Thymus (tissue), 11 donors: ENCODE data around the gene PLEKHH3. TPM values are rescaled to one million over a fixed set of nuclear protein-coding genes. Genes with fewer than 3 reads are reported as not detected.
A peak's percentile ranks its signal among the peaks of the same experiment; 100 is the strongest.
"Not testable (repeated sequence)": the region's sequence is repeated elsewhere in the genome, so short reads cannot be mapped to it uniquely, and the experiment has no call there.

Experiments used
- DNase-seq, 9 donors: peaks; one replicate each; pipeline ENCODE4 v3.0.0-alpha.2; 2013; ENCODE audit warnings: low spot score in 9 of 9, low read depth in 6 of 9, missing footprints in 1 of 9
- H3K27ac ChIP-seq, 2 donors: one replicate each; pipeline ENCODE4 v1.5.1; 2013; ENCODE audit warnings: control low read depth in 1 of 2, low read depth in 1 of 2, low read length in 1 of 2, mild to moderate bottlenecking in 1 of 2, moderate library complexity in 1 of 2
- H3K27me3 ChIP-seq, 2 donors: one replicate each; pipeline ENCODE4 v1.5.1; 2013; ENCODE audit warnings: low read length in 1 of 2; ENCODE audit not compliant: control insufficient read depth in 2 of 2, insufficient read depth in 1 of 2
- H3K36me3 ChIP-seq, 2 donors: one replicate each; pipeline ENCODE4 v1.5.1; 2013; ENCODE audit warnings: low read length in 1 of 2, mild to moderate bottlenecking in 1 of 2, moderate library complexity in 1 of 2; ENCODE audit not compliant: control insufficient read depth in 2 of 2, insufficient read depth in 2 of 2
- H3K4me1 ChIP-seq, 2 donors: one replicate each; pipeline ENCODE4 v1.5.1; 2013; ENCODE audit warnings: low read length in 2 of 2; ENCODE audit not compliant: control insufficient read depth in 2 of 2, insufficient read depth in 2 of 2
- H3K4me3 ChIP-seq, 2 donors: one replicate each; pipeline ENCODE4 v1.5.1; 2013; ENCODE audit warnings: low read length in 2 of 2, control low read depth in 1 of 2, mild to moderate bottlenecking in 1 of 2
- H3K9me3 ChIP-seq, 2 donors: one replicate each; pipeline ENCODE4 v1.5.1; 2013; ENCODE audit warnings: low read length in 1 of 2, mild to moderate bottlenecking in 1 of 2; ENCODE audit not compliant: control insufficient read depth in 2 of 2, insufficient read depth in 1 of 2
- WGBS: extraction: QIAGEN DNeasy Blood & Tissue Kit; methylation state at CpG from one replicate; pipeline ENCODE4 v1.1.7; 2013; 5-methylcytosine and 5-hydroxymethylcytosine counted together
- polyA plus RNA-seq: library from polyadenylated mRNA; stranded (reverse); fragments of 200-250 nt; gene quantifications from one replicate; pipeline ENCODE4 v1.2.3, GENCODE V29; 2013
- total RNA-seq: library from RNA; stranded (reverse); fragments of 120-200 nt; gene quantifications from one replicate; pipeline ENCODE4 v1.2.4, GENCODE V29; 2013
- donor health status: healthy.

The PLEKHH3 gene
- total and polyA plus RNA-seq, 2 donors = 8.2 to 20.3 TPM

DNA sequence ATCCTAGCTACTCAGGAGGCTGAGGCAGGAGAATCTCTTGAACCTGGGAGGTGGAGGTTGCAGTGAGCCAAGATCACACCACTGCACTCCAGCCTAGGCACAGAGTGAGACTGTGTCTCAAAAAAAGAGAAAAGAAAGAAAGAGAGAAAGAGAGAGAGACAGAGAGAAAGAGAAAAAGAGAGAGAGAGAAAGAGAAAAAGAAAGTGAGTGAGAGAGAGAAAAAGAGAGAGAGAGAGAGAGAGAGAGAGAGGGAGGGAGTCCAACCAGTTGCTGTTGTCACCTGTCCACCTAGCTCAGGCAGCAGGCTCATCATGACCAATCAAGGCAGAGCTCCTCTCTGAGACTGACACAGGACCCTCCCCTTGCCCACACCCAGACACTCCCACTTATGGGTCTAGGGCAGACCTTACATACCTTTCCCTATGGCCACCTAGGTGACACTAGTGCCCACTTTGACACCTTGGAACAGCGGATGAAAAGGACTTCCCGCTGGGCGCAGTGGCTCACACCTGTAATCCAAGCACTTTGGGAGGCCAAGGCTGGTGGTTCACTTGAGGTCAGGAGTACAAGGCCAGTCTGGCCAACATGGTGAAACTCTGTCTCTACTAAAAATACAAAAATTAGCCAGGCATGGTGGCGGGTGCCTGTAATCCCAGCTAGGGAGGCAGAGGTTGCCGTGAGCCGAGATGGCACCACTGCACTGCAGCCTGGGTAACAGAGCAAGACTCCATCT is 49.6 kb downstream of the PLEKHH3 start:
- H3K27ac ChIP-seq, H3K9me3 ChIP-seq, DNase-seq, H3K4me1 ChIP-seq, H3K27me3 ChIP-seq, H3K4me3 ChIP-seq, H3K36me3 ChIP-seq: not testable (repeated sequence)
- WGBS = over 99% methylated on average over 6 of the region's 6 CpGs

DNA sequence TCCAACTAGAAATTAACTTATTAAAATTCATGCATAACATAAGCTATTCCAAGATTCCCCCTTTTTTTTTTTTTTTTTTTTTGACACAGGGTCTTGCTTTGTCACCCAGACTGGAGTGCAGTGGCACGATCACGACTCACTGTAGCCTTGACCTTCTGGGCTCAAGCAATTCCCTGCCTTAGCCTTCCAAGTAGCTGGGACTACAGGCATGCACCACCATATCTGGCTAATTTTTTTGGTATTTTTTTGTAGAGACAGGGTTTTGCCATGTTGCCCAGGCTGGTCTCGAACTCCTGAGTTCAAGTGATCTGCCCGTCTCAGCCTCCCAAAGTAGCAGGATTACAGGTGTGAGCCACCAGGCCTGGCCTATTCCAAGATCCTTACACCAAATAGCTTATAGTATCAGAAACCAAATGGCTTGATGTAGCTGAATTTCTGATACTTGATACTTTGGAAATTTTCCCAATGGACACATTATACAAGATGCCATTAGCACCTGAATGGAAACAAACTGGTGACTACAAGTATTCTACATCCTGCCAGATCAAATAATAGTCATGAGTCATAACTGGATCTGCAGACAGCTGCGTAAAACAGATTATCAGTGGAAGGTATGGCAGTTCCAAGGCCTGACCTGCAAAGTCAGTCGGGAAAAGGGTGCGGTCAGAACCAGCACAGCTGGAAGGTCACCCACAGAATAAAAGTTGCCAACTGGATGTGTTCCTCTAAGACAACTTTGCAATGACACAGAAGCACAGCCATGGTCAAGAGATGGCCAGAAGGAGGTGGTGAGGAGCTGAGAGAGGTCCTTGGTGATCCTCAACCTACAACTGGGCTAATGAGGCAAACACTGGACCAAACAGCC is 52.8 kb downstream of the PLEKHH3 start:
- H3K27me3 ChIP-seq = no peaks in the 10 kb centered on the region
- H3K27ac ChIP-seq = peak overlapping the region in 1 of 2 donors; percentile 45
- H3K4me3 ChIP-seq = no peak overlapping the region
- WGBS = 96% methylated on average over 7 of the region's 7 CpGs
- H3K36me3 ChIP-seq = no peaks in the 10 kb centered on the region
- peaks cover 0 to 2% of the 10 kb centered on the region in 2 donors for H3K4me1 ChIP-seq
- H3K9me3 ChIP-seq = no peaks in the 10 kb centered on the region
- DNase-seq = peak in 1 of 9 donors; percentile 4

DNA sequence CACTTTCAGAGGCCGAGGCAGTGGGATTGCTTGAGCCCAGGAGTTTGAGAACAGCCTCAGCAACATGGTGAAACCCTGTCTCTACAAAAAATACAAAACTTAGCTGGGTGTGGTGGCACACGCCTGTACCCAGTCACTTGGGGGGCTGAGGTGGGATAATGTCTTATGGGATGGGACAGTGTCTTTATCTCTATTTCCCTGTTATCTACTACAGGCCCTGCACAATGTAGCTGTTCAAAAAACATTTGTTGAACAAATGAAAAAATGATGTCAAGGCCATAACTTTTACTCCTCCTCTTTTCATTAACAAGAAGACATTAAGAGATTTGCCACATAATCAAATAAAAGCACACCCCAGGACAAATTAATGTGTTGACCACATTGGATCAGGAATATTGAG is 53.5 kb downstream of the PLEKHH3 start:
- Histone ChIP-seq H3K9me3 (no peaks in the 10 kb centered on the region), H3K27me3 (no peaks in the 10 kb centered on the region), H3K4me1 (peaks cover 7 to 9% of the 10 kb centered on the region in 2 donors), H3K36me3 (no peaks in the 10 kb centered on the region), H3K4me3 (no peak overlapping the region), H3K27ac (no peak overlapping the region)
- no peak for DNase-seq
- WGBS = over 99% methylated on average over 2 of the region's 2 CpGs

DNA sequence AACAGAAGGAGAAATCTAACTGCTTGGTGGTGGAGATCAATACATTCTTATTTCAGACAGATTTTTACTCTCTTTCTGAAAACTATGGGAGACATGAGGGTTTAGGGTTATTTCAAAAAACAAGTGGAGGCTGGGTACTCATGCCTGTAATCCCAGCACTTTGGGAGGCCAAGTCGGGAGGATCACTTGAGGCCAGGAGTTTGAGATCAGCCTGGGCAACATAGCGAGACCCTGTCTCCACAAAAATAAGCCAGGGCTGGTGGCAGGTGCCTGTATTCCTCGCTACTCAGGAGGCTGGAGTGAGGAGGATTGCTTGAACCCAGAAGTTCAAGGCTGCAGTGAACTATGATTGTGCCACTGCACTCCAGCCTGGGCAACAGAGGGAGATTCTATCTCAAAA is 54.8 kb downstream of the PLEKHH3 start:
- H3K4me1 ChIP-seq = peaks cover 14 to 20% of the 10 kb centered on the region in 2 donors
- not testable (repeated sequence) for H3K4me3 ChIP-seq, DNase-seq, H3K27me3 ChIP-seq, H3K36me3 ChIP-seq, H3K9me3 ChIP-seq, H3K27ac ChIP-seq
- WGBS = 96% methylated on average over 3 of the region's 3 CpGs

DNA sequence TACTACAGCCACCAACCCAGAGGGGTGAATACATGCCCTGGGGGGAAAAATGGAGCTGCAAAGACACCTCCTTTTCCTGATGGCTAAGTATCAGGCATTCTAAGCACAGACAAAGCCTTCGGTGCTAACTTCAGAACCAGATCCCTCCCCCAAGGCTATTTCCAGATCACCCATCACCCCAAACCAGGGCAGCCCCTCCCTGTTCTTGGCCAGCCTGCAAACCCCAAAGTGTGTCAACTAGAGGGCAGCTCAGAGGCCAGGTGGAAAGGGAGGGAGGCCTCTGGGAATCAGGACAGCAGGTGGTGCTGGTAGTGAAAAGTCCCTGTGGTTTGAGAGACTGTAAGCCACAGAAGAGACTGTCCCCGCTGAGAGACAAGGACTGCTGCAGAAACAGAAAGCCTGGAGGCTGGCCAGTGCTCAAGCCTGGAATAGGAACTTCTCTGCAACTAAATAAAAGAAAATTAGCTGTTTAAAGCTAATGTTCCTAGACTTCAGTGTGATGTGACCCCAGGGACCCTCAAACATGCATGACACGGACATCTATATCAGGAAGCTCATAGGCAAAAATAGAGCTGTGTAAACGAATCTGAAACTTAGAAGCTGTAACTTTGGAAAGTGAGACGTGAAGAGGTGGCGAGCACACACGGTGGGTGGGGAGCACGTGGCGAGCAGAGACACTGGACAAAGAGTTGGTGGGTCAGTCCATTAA is 58.2 kb downstream of the PLEKHH3 start:
- H3K36me3 ChIP-seq = peaks cover 22 to 24% of the 10 kb centered on the region in 2 donors
- H3K27me3 ChIP-seq = no peaks in the 10 kb centered on the region
- H3K4me3 ChIP-seq = no peak overlapping the region
- H3K27ac ChIP-seq = peak overlapping the region; percentile 36 to 46
- peaks cover 14 to 20% of the 10 kb centered on the region in 2 donors for H3K4me1 ChIP-seq
- 53% methylated on average over 9 of the region's 9 CpGs for WGBS
- peak in 3 of 9 donors; percentile 16 to 44 (median 17) for DNase-seq
- no peaks in the 10 kb centered on the region for H3K9me3 ChIP-seq

DNA sequence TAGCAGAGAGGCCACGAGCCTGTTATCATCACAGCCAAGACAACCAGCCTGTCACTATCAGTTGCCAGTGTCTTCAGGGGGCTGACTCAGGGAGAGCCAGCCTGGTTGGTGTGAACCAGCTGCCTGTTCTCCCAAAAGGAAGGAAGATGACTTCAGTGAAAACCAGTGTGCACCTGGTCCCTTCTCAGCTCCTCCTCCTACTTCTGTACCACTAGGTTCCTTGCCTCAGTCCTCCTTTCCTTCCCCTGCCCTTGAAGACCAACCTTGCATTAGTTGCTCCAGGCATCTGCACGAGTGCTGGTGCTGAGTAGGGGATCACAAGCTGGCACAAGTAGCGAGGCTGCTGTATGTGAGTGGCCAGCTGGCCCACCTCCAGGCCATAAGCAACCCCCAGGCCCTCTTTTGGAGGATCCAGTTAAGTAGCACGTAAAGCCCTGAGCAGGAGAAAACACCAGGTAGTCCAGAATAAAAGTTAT is 58.8 kb downstream of the PLEKHH3 start:
- Histone ChIP-seq H3K9me3 (no peaks in the 10 kb centered on the region), H3K27ac (peak overlapping the region; percentile 42 to 60), H3K4me1 (peaks cover 14 to 20% of the 10 kb centered on the region in 2 donors), H3K27me3 (no peaks in the 10 kb centered on the region), H3K36me3 (peaks cover 28 to 30% of the 10 kb centered on the region in 2 donors), H3K4me3 (no peak overlapping the region)
- peak in 5 of 9 donors; percentile 13 to 66 (median 36) for DNase-seq
- WGBS = 54% methylated on average over 4 of the region's 4 CpGs

Other genes with a start within 250 kb of the PLEKHH3 start
- gene ATP6V0A1, start 218.1 kb downstream of the PLEKHH3 start, total RNA-seq = 15.4 TPM
- 47.7 TPM for gene ATP6V0A1, start 218.1 kb downstream of the PLEKHH3 start, polyA plus RNA-seq
- 10.0 TPM for gene NAGLU, start 140.8 kb downstream of the PLEKHH3 start, total RNA-seq
- 33.6 TPM for gene NAGLU, start 140.8 kb downstream of the PLEKHH3 start, polyA plus RNA-seq
- gene HSD17B1, start 124.1 kb downstream of the PLEKHH3 start, total RNA-seq = 1.1 TPM
- 6.1 TPM for gene HSD17B1, start 124.1 kb downstream of the PLEKHH3 start, polyA plus RNA-seq
- gene COASY, start 114.8 kb downstream of the PLEKHH3 start, total RNA-seq = 20.7 TPM
- gene COASY, start 114.8 kb downstream of the PLEKHH3 start, polyA plus RNA-seq = 89.3 TPM
- gene MLX, start 109.9 kb downstream of the PLEKHH3 start, total RNA-seq = 29.3 TPM
- gene MLX, start 109.9 kb downstream of the PLEKHH3 start, polyA plus RNA-seq = 45.2 TPM
- gene PSMC3IP, start 99.3 kb downstream of the PLEKHH3 start, total RNA-seq = 7.2 TPM
- gene PSMC3IP, start 99.3 kb downstream of the PLEKHH3 start, polyA plus RNA-seq = 5.1 TPM
- 40.0 TPM for gene RETREG3, start 67.6 kb downstream of the PLEKHH3 start, total RNA-seq
- gene RETREG3, start 67.6 kb downstream of the PLEKHH3 start, polyA plus RNA-seq = 33.7 TPM
- gene TUBG1, start 67.3 kb downstream of the PLEKHH3 start, total RNA-seq = 24.1 TPM
- gene TUBG1, start 67.3 kb downstream of the PLEKHH3 start, polyA plus RNA-seq = 11.4 TPM
- gene TUBG2, start 17.7 kb downstream of the PLEKHH3 start, total RNA-seq = 3.0 TPM
- 11.3 TPM for gene TUBG2, start 17.7 kb downstream of the PLEKHH3 start, polyA plus RNA-seq
- 0.80 TPM for gene CCR10, start 4.8 kb upstream of the PLEKHH3 start, total RNA-seq
- 1.2 TPM for gene CCR10, start 4.8 kb upstream of the PLEKHH3 start, polyA plus RNA-seq
- 0.76 TPM for gene CNTNAP1, start 5.5 kb upstream of the PLEKHH3 start, total RNA-seq
- 2.1 TPM for gene CNTNAP1, start 5.5 kb upstream of the PLEKHH3 start, polyA plus RNA-seq
- gene EZH1, start 68.0 kb upstream of the PLEKHH3 start, total RNA-seq = 18.5 TPM
- 38.8 TPM for gene EZH1, start 68.0 kb upstream of the PLEKHH3 start, polyA plus RNA-seq
- 8.4 TPM for gene RAMP2, start 84.2 kb upstream of the PLEKHH3 start, total RNA-seq
- 22.1 TPM for gene RAMP2, start 84.2 kb upstream of the PLEKHH3 start, polyA plus RNA-seq
- 75.0 TPM for gene VPS25, start 96.5 kb upstream of the PLEKHH3 start, total RNA-seq
- gene VPS25, start 96.5 kb upstream of the PLEKHH3 start, polyA plus RNA-seq = 58.3 TPM
- 0.05 TPM for gene WNK4, start 103.6 kb upstream of the PLEKHH3 start, total RNA-seq
- 0.11 TPM for gene WNK4, start 103.6 kb upstream of the PLEKHH3 start, polyA plus RNA-seq
- 72.4 TPM for gene COA3, start 121.7 kb upstream of the PLEKHH3 start, total RNA-seq
- gene COA3, start 121.7 kb upstream of the PLEKHH3 start, polyA plus RNA-seq = 95.5 TPM
- 0.09 TPM for gene CNTD1, start 121.9 kb upstream of the PLEKHH3 start, total RNA-seq
- gene CNTD1, start 121.9 kb upstream of the PLEKHH3 start, polyA plus RNA-seq = 0.32 TPM
- gene BECN1, start 147.3 kb upstream of the PLEKHH3 start, total RNA-seq = 67.0 TPM
- 79.5 TPM for gene BECN1, start 147.3 kb upstream of the PLEKHH3 start, polyA plus RNA-seq
- gene PSME3, start 156.4 kb upstream of the PLEKHH3 start, total RNA-seq = 43.9 TPM
- 35.0 TPM for gene PSME3, start 156.4 kb upstream of the PLEKHH3 start, polyA plus RNA-seq
- 0.28 TPM for gene AOC2, start 167.6 kb upstream of the PLEKHH3 start, total RNA-seq
- 1.1 TPM for gene AOC2, start 167.6 kb upstream of the PLEKHH3 start, polyA plus RNA-seq
- gene AOC3, start 174.2 kb upstream of the PLEKHH3 start, total RNA-seq = 1.2 TPM
- gene AOC3, start 174.2 kb upstream of the PLEKHH3 start, polyA plus RNA-seq = 16.0 TPM
- gene G6PC1, start 223.8 kb upstream of the PLEKHH3 start, total RNA-seq = 0.05 TPM
- 0.07 TPM for gene G6PC1, start 223.8 kb upstream of the PLEKHH3 start, polyA plus RNA-seq